ENCODE data around the gene DDIT3. TPM values are rescaled to one million over a fixed set of nuclear protein-coding genes. Genes with fewer than 3 reads are reported as not detected.
A peak's percentile ranks its signal among the peaks of the same experiment; 100 is the strongest.

Gene DDIT3
- total RNA-seq, 1 experiment from 2014 or later = 14.1 TPM

- Mint-ChIP-seq H3K4me3 (no peak overlapping the region), H3K9me3 (no peaks in the 10 kb centered on the region), H3K27ac (no peak overlapping the region; a peak in 1 of 7 replicates), H3K36me3 (ENCODE audit: insufficient read depth in 1 of 3, low read depth in 3 of 3) (peaks cover 0 to 34% (median 19%) of the 10 kb centered on the region in 3 experiments), H3K27me3 (ENCODE audit: low read depth) (peaks cover 51% of the 10 kb centered on the region), H3K4me1 (peaks cover 5 to 7% of the 10 kb centered on the region in 2 experiments)
- no peaks in the 10 kb centered on the region for H4K20me1 ChIP-seq (ENCODE audit: control insufficient read depth, insufficient read depth, insufficient read length)
- H3K4me1 ChIP-seq (ENCODE audit: insufficient read depth, low read length) = no peaks in the 10 kb centered on the region
- no peak overlapping the region for H3K4ac ChIP-seq (ENCODE audit: low read depth, low read length)
- H2BK12ac ChIP-seq (ENCODE audit: insufficient read length, low read depth, low read length) = no peak overlapping the region
- H3K4me2 ChIP-seq (ENCODE audit: insufficient read depth, insufficient read length, low read length) = no peak overlapping the region
- no peaks in the 10 kb centered on the region for H3K23me2 ChIP-seq (ENCODE audit: insufficient read length, low read depth, low read length, poor library complexity, severe bottlenecking)
- H3K23ac ChIP-seq (ENCODE audit: insufficient read length, low read depth, low read length) = no peak overlapping the region
- H2BK5ac ChIP-seq (ENCODE audit: insufficient read length, low read length) = no peak overlapping the region
- no peak overlapping the region for H4K8ac ChIP-seq (replicated peaks; ENCODE audit: insufficient read length, low read depth, low read length)
- H2AK5ac ChIP-seq (ENCODE audit: insufficient read length, low read length) = no peak overlapping the region
- H3K9ac ChIP-seq (ENCODE audit: extremely low read depth, insufficient read length, low read length) = no peak overlapping the region
- no peaks in the 10 kb centered on the region for H3K79me1 ChIP-seq (ENCODE audit: insufficient read depth, low read depth, low read length, poor library complexity, severe bottlenecking)
- no peak for TF ChIP-seq CTCF (conservative IDR thresholded peaks at IDR 0.05)
- no peak overlapping the region for H2BK15ac ChIP-seq (ENCODE audit: low read depth, low read length)
- H2BK20ac ChIP-seq (ENCODE audit: low read depth, low read length, poor library complexity, severe bottlenecking) = no peak overlapping the region
- no peak overlapping the region for H3K56ac ChIP-seq (ENCODE audit: insufficient read length, low read depth, low read length)
- no peak overlapping the region for H3K14ac ChIP-seq (ENCODE audit: insufficient read depth, low read length)
- no CpG with 5 or more reads among the region's 11 CpGs for WGBS (ENCODE audit: extremely low coverage, insufficient read length, low lambda C conversion rate)
- H3T11ph ChIP-seq (ENCODE audit: low read length) = no peak overlapping the region
- no peaks in the 10 kb centered on the region for H3K79me2 ChIP-seq (ENCODE audit: insufficient read depth, low read length)
- no peak overlapping the region for H2AFZ ChIP-seq (ENCODE audit: low read length)
- no peak overlapping the region for H4K91ac ChIP-seq (ENCODE audit: insufficient read length, low read depth, low read length)
- H3K27ac ChIP-seq (ENCODE audit: insufficient read length, low read depth, low read length) = no peak overlapping the region
- H3K18ac ChIP-seq (ENCODE audit: insufficient read length, low read depth, low read length) = no peak overlapping the region
- H2BK120ac ChIP-seq (ENCODE audit: low read depth, low read length, poor library complexity, severe bottlenecking) = no peak overlapping the region
- no peak overlapping the region for H4K5ac ChIP-seq (ENCODE audit: insufficient read length, low read depth, low read length)
- H3K27me3 ChIP-seq (ENCODE audit: insufficient read depth, low read length) = no peaks in the 10 kb centered on the region; the same call in 1 of the 2 replicates
- H3K9me3 ChIP-seq (ENCODE audit: control insufficient read depth, low read depth, low read length) = no peaks in the 10 kb centered on the region
- DNase-seq = peak; percentile 24
Measured at GRCh38 chr12:57467915-57468314, 52.4 kb downstream of the DDIT3 start.

Measured in H9 (cell line).